Panc1 (cell line): Measurements from ENCODE around the gene SLC24A4. TPM values are rescaled to one million over a fixed set of nuclear protein-coding genes. Genes with fewer than 3 reads are reported as not detected.

Experiments
- ATAC-seq: fragments of 200-7000 bp; cut with Tn5 transposase; 2 replicates; pipeline ENCODE4 v1.9.1; 2020; ENCODE audit warnings: mild to moderate bottlenecking, moderate library complexity
- BruUV-seq: library from RNA; stranded (reverse); fragments of 400-500 nt; replicated peaks from 2 replicates; lab custom pipeline; 2021; lab: Mats Ljungman, UMichigan
- CTCF ChIA-PET: fragments of 300-600 bp; sonication (Branson Sonifier 250); formaldehyde crosslinking; loops from one replicate; lab custom pipeline; 2022; ENCODE audit warnings: antibody characterized with exemption; lab: Charles Lee
- POLR2A ChIA-PET: fragments of 300-600 bp; sonication (Branson Sonifier 250); formaldehyde crosslinking; loops from one replicate; lab custom pipeline; 2022; ENCODE audit warnings: antibody characterized with exemption; lab: Charles Lee
- DNase-seq: peaks from one replicate; pipeline ENCODE4 v3.0.0-alpha.2; 2010; ENCODE audit warnings: low read depth, low spot score
- H3K27ac ChIP-seq: 2 replicates; pipeline ENCODE4 v1.5.1; 2011; ENCODE audit warnings: mild to moderate bottlenecking, low read length, inconsistent platforms
- H3K27me3 ChIP-seq: fragments of 200-500 bp; sonication (Bioruptor generic); 2 replicates; pipeline ENCODE4 v1.6.0; 2014; ENCODE audit warnings: low read length, inconsistent platforms; ENCODE audit not compliant: control insufficient read depth, insufficient read depth
- H3K36me3 ChIP-seq: fragments of 200-500 bp; sonication (Bioruptor generic); 2 replicates; pipeline ENCODE4 v1.5.1; 2014; ENCODE audit warnings: inconsistent platforms, mild to moderate bottlenecking, low read length, moderate library complexity; ENCODE audit not compliant: control insufficient read depth, insufficient read depth
- H3K4me1 ChIP-seq: 2 replicates; pipeline ENCODE4 v1.5.1; 2011; ENCODE audit warnings: inconsistent platforms, mild to moderate bottlenecking, low read length, moderate library complexity; ENCODE audit not compliant: control insufficient read depth, insufficient read depth
- H3K4me3 ChIP-seq, 2 experiments: 2 replicates each; pipeline ENCODE4 v1.5.1; 2011 to 2012; ENCODE audit warnings: low read depth in 2 of 2, low read length in 2 of 2, mild to moderate bottlenecking in 2 of 2, inconsistent platforms in 1 of 2, moderate library complexity in 1 of 2
- H3K9me3 ChIP-seq: fragments of 200-500 bp; sonication (Bioruptor generic); 2 replicates; pipeline ENCODE4 v1.5.1; 2014; ENCODE audit warnings: low read depth, mild to moderate bottlenecking, inconsistent platforms, low read length, moderate library complexity; ENCODE audit not compliant: control insufficient read depth, insufficient read depth
- CTCF ChIP-seq: fragments of 450-650 bp; IDR thresholded peaks from 2 replicates; pipeline ENCODE4 v1.5.1; 2017; ENCODE audit warnings: mild to moderate bottlenecking
- POLR2AphosphoS5 ChIP-seq: IDR thresholded peaks from 2 replicates; pipeline ENCODE4 v1.6.1; 2012; ENCODE audit warnings: mild to moderate bottlenecking, low read depth, low read length, moderate library complexity
- REST ChIP-seq, 2 experiments: IDR thresholded peaks; 2 replicates each; pipeline ENCODE4 v1.6.1; 2011 to 2012; ENCODE audit warnings: low read depth in 2 of 2, control low read depth in 1 of 2, low read length in 1 of 2, mild to moderate bottlenecking in 1 of 2, moderate library complexity in 1 of 2; ENCODE audit not compliant: insufficient read depth in 1 of 2
- SIN3A ChIP-seq: IDR thresholded peaks from 2 replicates; pipeline ENCODE4 v1.6.1; 2012; ENCODE audit warnings: low read depth, mild to moderate bottlenecking, low read length, moderate library complexity, borderline replicate concordance; ENCODE audit not compliant: insufficient read depth
- TCF7L2 ChIP-seq: IDR thresholded peaks from 2 replicates; pipeline ENCODE4 v1.6.1; 2011; ENCODE audit warnings: mild to moderate bottlenecking, low read depth, low read length, inconsistent platforms
- in situ Hi-C: cut with HindIII; loops from 2 replicates; pipeline ENCODE4 v1.10.0; 2016; ENCODE audit warnings: low sequenced_read_pairs, low pct_unique_long_range_greater_than_20kb
- intact Hi-C: fragments of 100-400 bp; cut with micrococcal nuclease; formaldehyde crosslinking; loops from one replicate; pipeline ENCODE4 v1.10.0; 2022; ENCODE audit not compliant: unreplicated experiment
- total RNA-seq: library from RNA; stranded (reverse); gene quantifications from one replicate; pipeline ENCODE4 v1.2.1, GENCODE V29; 2021; ENCODE audit not compliant: unreplicated experiment

The SLC24A4 gene
- total RNA-seq, 1 experiment from 2014 or later = not detected

GRCh38 chr14:92542766-92543554 is 220.0 kb downstream of the SLC24A4 start:
- DNase-seq (no peak), ATAC-seq (no peak)
- no TSS peak for BruUV-seq
- CTCF ChIA-PET = interaction anchor here (0.7 kb wide), 1 partner anchor 663 kb away, joined by 5 read pairs; no protein-coding TSS in a partner anchor
- Histone ChIP-seq H3K9me3 (no peaks in the 10 kb centered on the region), H3K27me3 (no peaks in the 10 kb centered on the region), H3K4me1 (no peaks in the 10 kb centered on the region; the same call in 1 of the 2 replicates), H3K27ac (no peak overlapping the region), H3K4me3 (no peak overlapping the region), H3K36me3 (no peaks in the 10 kb centered on the region)
- TF ChIP-seq SIN3A = no peak
- TF ChIP-seq POLR2AphosphoS5 = no peak
- no peak for TF ChIP-seq CTCF
- no peak for TF ChIP-seq TCF7L2
- no peak for TF ChIP-seq REST (IDR thresholded peaks at IDR 0.05; ENCODE audit: insufficient read depth in 1 of 2, low read depth in 2 of 2, low read length in 1 of 2)
- in situ Hi-C loops (no loop called here), intact Hi-C loops (no loop called here)
- POLR2A ChIA-PET = interaction anchor here (0.5 kb wide), 1 partner anchor 18 kb away, joined by 7 read pairs; no protein-coding TSS in a partner anchor

- TF ChIP-seq SIN3A (no peak), TCF7L2 (no peak), POLR2AphosphoS5 (no peak), CTCF (no peak), REST (IDR thresholded peaks at IDR 0.05; ENCODE audit: insufficient read depth in 1 of 2, low read depth in 2 of 2, low read length in 1 of 2) (no peak)
- H3K4me3 ChIP-seq = no peak overlapping the region
- intact Hi-C loops = no loop called here
- no peaks in the 10 kb centered on the region for H3K9me3 ChIP-seq
- no peaks in the 10 kb centered on the region for H3K36me3 ChIP-seq
- H3K27me3 ChIP-seq = no peaks in the 10 kb centered on the region
- ChIA-PET POLR2A (no interaction called here), CTCF (no interaction called here)
- no peak for ATAC-seq
- no peak for DNase-seq
- no peak overlapping the region for H3K27ac ChIP-seq
- no TSS peak for BruUV-seq
- H3K4me1 ChIP-seq = no peaks in the 10 kb centered on the region; the same call in 1 of the 2 replicates
- in situ Hi-C loops = no loop called here
Observed at GRCh38 chr14:92544051-92544720, 221.2 kb downstream of the SLC24A4 start.
